Neural progenitor cell (in vitro differentiated cells): ENCODE measurements around the gene LDLRAD4. TPM values are rescaled to one million over a fixed set of nuclear protein-coding genes. Genes with fewer than 3 reads are reported as not detected.

Experiments used
- DNase-seq: peaks from one replicate; pipeline ENCODE4 v3.0.0-alpha.2; 2016; ENCODE audit warnings: low spot score
- H2AFZ ChIP-seq: fragments of 200-600 bp; sonication (generic); replicated peaks from 2 replicates; pipeline ENCODE4 v1.6.1; 2016; ENCODE audit warnings: antibody characterized with exemption
- H3F3A ChIP-seq: fragments of 200-600 bp; sonication (generic); 2 replicates; pipeline ENCODE4 v1.6.1; 2016; ENCODE audit warnings: antibody characterized with exemption, low read depth
- H3K27ac ChIP-seq: fragments of 200-600 bp; sonication (generic); 2 replicates; pipeline ENCODE4 v1.5.1; 2016; ENCODE audit warnings: mild to moderate bottlenecking
- H3K27me3 ChIP-seq: fragments of 200-600 bp; sonication (generic); 2 replicates; pipeline ENCODE4 v1.6.1; 2016; ENCODE audit warnings: mild to moderate bottlenecking, moderate library complexity
- H3K36me3 ChIP-seq: fragments of 200-600 bp; sonication (generic); 2 replicates; pipeline ENCODE4 v1.5.1; 2016
- H3K4me1 ChIP-seq: fragments of 200-600 bp; sonication (generic); 2 replicates; pipeline ENCODE4 v1.6.1; 2016; ENCODE audit warnings: mixed run types
- H3K4me2 ChIP-seq: fragments of 200-600 bp; sonication (generic); 2 replicates; pipeline ENCODE4 v1.6.1; 2016
- H3K4me3 ChIP-seq: fragments of 200-600 bp; sonication (generic); 2 replicates; pipeline ENCODE4 v1.5.1; 2016
- H3K79me2 ChIP-seq: fragments of 200-600 bp; sonication (generic); 2 replicates; pipeline ENCODE4 v1.6.1; 2016; ENCODE audit warnings: low read depth
- H3K9ac ChIP-seq: fragments of 200-600 bp; sonication (generic); 2 replicates; pipeline ENCODE4 v1.6.1; 2016
- H3K9me3 ChIP-seq: fragments of 200-600 bp; sonication (generic); 2 replicates; pipeline ENCODE4 v1.5.1; 2016; ENCODE audit warnings: low read depth
- H4K20me1 ChIP-seq: fragments of 200-600 bp; sonication (generic); 2 replicates; pipeline ENCODE4 v1.6.1; 2016; ENCODE audit warnings: low read depth
- H3K27ac Mint-ChIP-seq: 3 replicates; pipeline ENCODE4 v1.8.0; 2021; ENCODE audit warnings: mixed read lengths
- H3K27me3 Mint-ChIP-seq: 2 replicates; pipeline ENCODE4 v1.8.0; 2022; ENCODE audit warnings: low read depth, mild to moderate bottlenecking, inconsistent platforms, moderate library complexity, mixed read lengths; ENCODE audit not compliant: insufficient read depth
- H3K36me3 Mint-ChIP-seq: 3 replicates; pipeline ENCODE4 v1.8.0; 2021; ENCODE audit warnings: mixed read lengths
- H3K4me1 Mint-ChIP-seq: 3 replicates; pipeline ENCODE4 v1.8.0; 2021; ENCODE audit warnings: mixed read lengths
- H3K4me3 Mint-ChIP-seq: 3 replicates; pipeline ENCODE4 v1.8.0; 2021; ENCODE audit warnings: mild to moderate bottlenecking, moderate library complexity, mixed read lengths
- H3K9me3 Mint-ChIP-seq: 3 replicates; pipeline ENCODE4 v1.8.0; 2020; ENCODE audit warnings: mixed read lengths
- CTCF ChIP-seq: fragments of 200-600 bp; sonication (generic); IDR thresholded peaks from 2 replicates; pipeline ENCODE4 v1.5.1; 2017; ENCODE audit warnings: antibody characterized with exemption, mild to moderate bottlenecking
- EZH2 ChIP-seq: fragments of 200-600 bp; sonication (generic); IDR thresholded peaks from 2 replicates; pipeline ENCODE4 v1.6.1; 2017; ENCODE audit warnings: antibody characterized with exemption, mild to moderate bottlenecking, moderate library complexity
- EZH2phosphoT487 ChIP-seq: fragments of 200-600 bp; sonication (generic); IDR thresholded peaks from 2 replicates; pipeline ENCODE4 v1.6.1; 2017; ENCODE audit warnings: antibody characterized with exemption
- total RNA-seq: library from RNA; depleted of rRNA; stranded (reverse); fragments of >200 nt; gene quantifications from 2 replicates; pipeline ENCODE4 v1.2.3, GENCODE V29; 2015; ENCODE audit warnings: low replicate concordance

The LDLRAD4 gene
- total RNA-seq, 1 donor from 2014 or later: 0.65 TPM

GRCh38 chr18:13357289-13357688 is 138.7 kb downstream of the LDLRAD4 start:
- no peak overlapping the region for H3K4me3 Mint-ChIP-seq
- no peak for DNase-seq
- H2AFZ ChIP-seq: no peak overlapping the region
- H3K9me3 ChIP-seq: no peaks in the 10 kb centered on the region
- TF ChIP-seq CTCF (no peak), EZH2phosphoT487 (no peak), EZH2 (no peak)
- no peaks in the 10 kb centered on the region for H3K4me1 ChIP-seq
- H3K4me3 ChIP-seq: no peak overlapping the region
- peaks cover 2% of the 10 kb centered on the region for H3K36me3 Mint-ChIP-seq
- H3K27me3 ChIP-seq: no peaks in the 10 kb centered on the region
- no peak overlapping the region for H3K27ac ChIP-seq
- no peak overlapping the region for H3K9ac ChIP-seq
- H3K4me1 Mint-ChIP-seq: no peaks in the 10 kb centered on the region
- H3K4me2 ChIP-seq: no peak overlapping the region
- H3K27ac Mint-ChIP-seq: no peak overlapping the region
- H3K9me3 Mint-ChIP-seq: peaks cover 5% of the 10 kb centered on the region
- H3F3A ChIP-seq: no peaks in the 10 kb centered on the region
- H3K27me3 Mint-ChIP-seq: no peaks in the 10 kb centered on the region
- no peaks in the 10 kb centered on the region for H3K36me3 ChIP-seq
- no peaks in the 10 kb centered on the region for H4K20me1 ChIP-seq
- H3K79me2 ChIP-seq: no peaks in the 10 kb centered on the region

GRCh38 chr18:13359210-13359609 is 140.7 kb downstream of the LDLRAD4 start:
- no peaks in the 10 kb centered on the region for H3F3A ChIP-seq
- H3K4me3 ChIP-seq: no peak overlapping the region
- H3K9me3 ChIP-seq: no peaks in the 10 kb centered on the region
- DNase-seq: no peak
- H3K79me2 ChIP-seq: no peaks in the 10 kb centered on the region
- no peaks in the 10 kb centered on the region for H3K36me3 ChIP-seq
- no peak overlapping the region for H3K4me2 ChIP-seq
- no peak overlapping the region for H2AFZ ChIP-seq
- no peak overlapping the region for H3K4me3 Mint-ChIP-seq
- peaks cover 2% of the 10 kb centered on the region for H3K36me3 Mint-ChIP-seq
- peaks cover 4% of the 10 kb centered on the region for H3K9me3 Mint-ChIP-seq
- no peak overlapping the region for H3K27ac ChIP-seq
- H3K27ac Mint-ChIP-seq: no peak overlapping the region
- no peaks in the 10 kb centered on the region for H4K20me1 ChIP-seq
- no peak overlapping the region for H3K9ac ChIP-seq
- peaks cover 3% of the 10 kb centered on the region for H3K27me3 ChIP-seq
- H3K4me1 ChIP-seq: no peaks in the 10 kb centered on the region
- no peaks in the 10 kb centered on the region for H3K4me1 Mint-ChIP-seq
- H3K27me3 Mint-ChIP-seq: peaks cover 3% of the 10 kb centered on the region
- no peak for TF ChIP-seq EZH2phosphoT487
- no peak for TF ChIP-seq CTCF
- no peak for TF ChIP-seq EZH2

GRCh38 chr18:13361431-13361830 is 142.9 kb downstream of the LDLRAD4 start:
- H3F3A ChIP-seq: no peaks in the 10 kb centered on the region
- H3K36me3 ChIP-seq: no peaks in the 10 kb centered on the region
- DNase-seq: no peak
- H3K36me3 Mint-ChIP-seq: peaks cover 2% of the 10 kb centered on the region
- H4K20me1 ChIP-seq: no peaks in the 10 kb centered on the region
- no peak overlapping the region for H3K9ac ChIP-seq
- no peak overlapping the region for H3K27ac Mint-ChIP-seq
- H3K4me3 Mint-ChIP-seq: no peak overlapping the region
- H3K4me2 ChIP-seq: no peak overlapping the region
- no peak for TF ChIP-seq CTCF
- TF ChIP-seq EZH2phosphoT487: no peak
- no peak for TF ChIP-seq EZH2
- H2AFZ ChIP-seq: no peak overlapping the region
- no peak overlapping the region for H3K4me3 ChIP-seq
- peaks cover 2% of the 10 kb centered on the region for H3K9me3 Mint-ChIP-seq
- H3K27me3 Mint-ChIP-seq: peaks cover 3% of the 10 kb centered on the region
- peaks cover 25% of the 10 kb centered on the region for H3K27me3 ChIP-seq
- H3K4me1 Mint-ChIP-seq: peaks cover 17% of the 10 kb centered on the region
- no peaks in the 10 kb centered on the region for H3K9me3 ChIP-seq
- H3K4me1 ChIP-seq: peaks cover 8% of the 10 kb centered on the region
- H3K27ac ChIP-seq: no peak overlapping the region
- no peaks in the 10 kb centered on the region for H3K79me2 ChIP-seq
